Loucy (cell line): Measurements from ENCODE around the gene ZNF26.

ENCODE experiments used
- CTCF ChIP-seq: fragments of 200-600 bp; sonication (generic); conservative IDR thresholded peaks from 2 replicates; pipeline ENCODE4 v1.5.1; 2014; ENCODE audit warnings: mild to moderate bottlenecking, antibody characterized with exemption, low read length
- EZH2phosphoT487 ChIP-seq: fragments of 200-600 bp; IDR thresholded peaks from 2 replicates; pipeline ENCODE4 v1.6.1; 2018; ENCODE audit warnings: antibody characterized with exemption, mild to moderate bottlenecking, moderate library complexity, borderline replicate concordance

DNA sequence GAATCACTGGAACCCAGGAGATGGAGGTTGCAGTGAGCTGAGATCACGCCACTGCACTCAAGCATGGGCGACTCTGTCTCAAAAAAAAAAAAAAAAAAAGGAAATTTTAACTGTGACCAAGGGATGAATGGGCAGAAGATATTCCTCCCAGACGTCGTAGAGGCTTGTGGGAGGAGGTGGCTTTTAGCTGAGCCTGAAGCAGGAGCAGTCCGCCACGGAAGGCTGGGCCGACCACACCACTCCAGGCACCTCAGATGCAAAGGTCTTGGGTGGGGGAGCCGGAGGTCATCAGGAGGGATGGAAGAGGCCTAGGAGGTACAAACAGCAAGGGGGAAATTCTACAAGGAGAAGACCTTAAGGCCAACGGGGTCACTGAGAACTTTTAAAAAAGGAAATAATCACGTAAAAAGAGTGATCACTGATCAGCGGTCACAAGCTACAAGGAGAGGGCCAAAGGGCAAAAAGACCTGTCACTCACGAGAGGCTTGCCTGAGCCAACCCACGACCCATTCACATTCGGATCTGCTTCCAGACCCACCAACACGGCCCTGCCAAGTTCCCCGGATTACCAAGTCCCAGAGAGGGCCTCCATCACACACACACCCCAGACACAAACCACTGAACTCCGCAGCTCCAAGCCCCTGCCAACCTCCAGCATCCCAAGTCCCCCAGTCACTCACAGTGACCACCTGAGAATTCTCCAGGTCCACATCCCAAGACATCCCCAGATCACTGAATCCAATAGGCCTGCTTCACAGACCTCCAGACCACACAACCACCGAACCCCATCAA, 33.6 kb upstream of the ZNF26 start:
- TF ChIP-seq CTCF (no peak), EZH2phosphoT487 (no peak)
